ENCODE data around the gene CD248.
"Not testable (repeated sequence)": the region's sequence is repeated elsewhere in the genome, so short reads cannot be mapped to it uniquely, and the experiment has no call there.

CD248 gene

GRCh38 chr11:66328031-66328301 is 11.1 kb upstream of the CD248 start:
- DNase-seq, result no peak

- peak; percentile 42 for DNase-seq
These were observed 10.6 kb upstream of the CD248 start for GRCh38 chr11:66327171-66328030.

- DNase-seq, result peak; percentile 57
These were observed 9.6 kb upstream of the CD248 start for GRCh38 chr11:66326261-66327111.

GRCh38 chr11:66325263-66325671 is 8.4 kb upstream of the CD248 start:
- no peak for DNase-seq

GRCh38 chr11:66324664-66325063 is 7.8 kb upstream of the CD248 start:
- DNase-seq, result no peak

GRCh38 chr11:66323684-66324083 is 6.8 kb upstream of the CD248 start:
- no peak for DNase-seq

- DNase-seq, result no peak
These were observed 6.0 kb upstream of the CD248 start for GRCh38 chr11:66322732-66323427.

GRCh38 chr11:66321606-66322005 is 4.8 kb upstream of the CD248 start:
- DNase-seq, result no peak

GRCh38 chr11:66320748-66321147 is 3.9 kb upstream of the CD248 start:
- DNase-seq, result not testable (repeated sequence)

GRCh38 chr11:66320289-66320688 is 3.4 kb upstream of the CD248 start:
- DNase-seq, result not testable (repeated sequence)

- no peak for DNase-seq
These were observed 1.7 kb upstream of the CD248 start for GRCh38 chr11:66318600-66318970.

GRCh38 chr11:66317723-66318599 is 1.1 kb upstream of the CD248 start:
- DNase-seq, result no peak

- DNase-seq, result no peak
These were observed 478 bp upstream of the CD248 start for GRCh38 chr11:66317322-66317722.

GRCh38 chr11:66315921-66316811 is 678 bp downstream of the CD248 start:
- no peak for DNase-seq

- no peak for DNase-seq
These were observed 1.4 kb downstream of the CD248 start for GRCh38 chr11:66315498-66315885.

- no peak for DNase-seq
These were observed 2.0 kb downstream of the CD248 start for GRCh38 chr11:66314561-66315497.

- no peak for DNase-seq
These were observed 2.7 kb downstream of the CD248 start for GRCh38 chr11:66314186-66314501.

- no peak for DNase-seq
These were observed 3.3 kb downstream of the CD248 start for GRCh38 chr11:66313321-66314185.

- peak; percentile 99 for DNase-seq
These were observed 4.1 kb downstream of the CD248 start for GRCh38 chr11:66312549-66313320.
